SK-N-SH (cell line): ENCODE results near the gene ARHGEF28. TPM values are rescaled to one million over a fixed set of nuclear protein-coding genes. Genes with fewer than 3 reads are reported as not detected.

Source experiments
- CTCF ChIA-PET: fragments of 300-600, 350-600 bp; formaldehyde crosslinking; extraction: SDS; loops from one replicate; lab custom pipeline; 2021; lab: Yijun Ruan, JAX
- POLR2A ChIA-PET: fragments of 350-600 bp; sonication (Branson Sonifier 250); formaldehyde crosslinking; extraction: SDS; loops from one replicate; lab custom pipeline; 2020; ENCODE audit warnings: antibody characterized with exemption, inconsistent platforms; lab: Yijun Ruan, JAX
- DNase-seq: peaks from one replicate; pipeline ENCODE4 v3.0.0; 2012
- H2AFZ ChIP-seq: fragments of 200-600 bp; sonication (generic); 2 replicates; pipeline ENCODE4 v1.8.1; 2016; ENCODE audit warnings: antibody characterized with exemption, mild to moderate bottlenecking, low read depth
- H3F3A ChIP-seq: fragments of 200-600 bp; sonication (generic); replicated peaks from 2 replicates; pipeline ENCODE3; 2016; ENCODE audit warnings: antibody characterized with exemption, mild to moderate bottlenecking; ENCODE audit not compliant: insufficient read depth
- H3K27ac ChIP-seq, 2 experiments: fragments of 200-500 bp in 1 of 2; fragments of 200-600 bp in 1 of 2; sonication (Bioruptor generic) in 1 of 2; sonication (generic), shearing (Covaris generic) in 1 of 2; 2 replicates each; pipeline versions ENCODE4 v1.5.1 to v1.6.1; 2014 to 2016; ENCODE audit warnings: low read depth in 2 of 2, inconsistent platforms in 1 of 2, low read length in 1 of 2, mild to moderate bottlenecking in 1 of 2, mixed read lengths in 1 of 2
- H3K27me3 ChIP-seq: fragments of 200-600 bp; sonication (generic), shearing (Covaris generic); 2 replicates; pipeline ENCODE4 v1.6.1; 2016; ENCODE audit warnings: mixed run types; ENCODE audit not compliant: insufficient read depth
- H3K36me3 ChIP-seq, 2 experiments: fragments of 200-500 bp in 1 of 2; fragments of 200-600 bp in 1 of 2; sonication (Bioruptor generic) in 1 of 2; sonication (generic) in 1 of 2; replicated peaks in 1 of 2; 2 replicates each; pipeline versions ENCODE3 to v1.5.1; 2014 to 2016; ENCODE audit warnings: low read length in 1 of 2, mild to moderate bottlenecking in 1 of 2; ENCODE audit not compliant: insufficient read depth in 2 of 2, control insufficient read depth in 1 of 2
- H3K4me1 ChIP-seq, 2 experiments: fragments of 200-500 bp in 1 of 2; fragments of 200-600 bp in 1 of 2; sonication (Bioruptor generic) in 1 of 2; sonication (generic), shearing (Covaris generic) in 1 of 2; 2 replicates each; pipeline versions ENCODE4 v1.5.1 to v1.6.1; 2014 to 2016; ENCODE audit warnings: low read depth in 1 of 2, low read length in 1 of 2, mixed run types in 1 of 2; ENCODE audit not compliant: insufficient read depth in 2 of 2, control insufficient read depth in 1 of 2
- H3K4me2 ChIP-seq: fragments of 200-600 bp; sonication (generic), shearing (Covaris generic); 2 replicates; pipeline ENCODE4 v1.6.1; 2017; ENCODE audit warnings: mixed run types
- H3K4me3 ChIP-seq, 2 experiments: fragments of 200-500 bp in 1 of 2; fragments of 200-600 bp in 1 of 2; sonication (Bioruptor generic) in 1 of 2; sonication (generic), shearing (Covaris generic) in 1 of 2; 2 replicates each; pipeline versions ENCODE4 v1.5.1 to v1.8.1; 2014 to 2016; ENCODE audit warnings: low read depth in 2 of 2, inconsistent platforms in 1 of 2, low read length in 1 of 2, mild to moderate bottlenecking in 1 of 2, mixed read lengths in 1 of 2, moderate library complexity in 1 of 2
- H3K79me2 ChIP-seq: fragments of 200-600 bp; sonication (generic); 2 replicates; pipeline ENCODE4 v1.8.1; 2017; ENCODE audit warnings: mild to moderate bottlenecking; ENCODE audit not compliant: insufficient read depth
- H3K9ac ChIP-seq: fragments of 200-600 bp; sonication (generic); 2 replicates; pipeline ENCODE4 v1.6.1; 2017; ENCODE audit warnings: mixed run types
- H3K9me2 ChIP-seq: fragments of 200-600 bp; sonication (generic); 2 replicates; pipeline ENCODE4 v1.6.1; 2017; ENCODE audit warnings: mixed run types
- H3K9me3 ChIP-seq: fragments of 200-600 bp; sonication (generic); 2 replicates; pipeline ENCODE4 v1.6.1; 2017; ENCODE audit warnings: mixed run types, mild to moderate bottlenecking, moderate library complexity
- H4K20me1 ChIP-seq: fragments of 200-600 bp; sonication (generic); 2 replicates; pipeline ENCODE4 v1.6.1; 2017; ENCODE audit warnings: mild to moderate bottlenecking, mixed run types; ENCODE audit not compliant: insufficient read depth
- CHD2 ChIP-seq: fragments of 150-350 bp; IDR thresholded peaks from 2 replicates; pipeline ENCODE4 v1.6.1; 2018; ENCODE audit warnings: low read length; ENCODE audit not compliant: partially characterized antibody
- EP300 ChIP-seq, 2 experiments: IDR thresholded peaks; 2 replicates each; pipeline versions ENCODE4 v1.4.0 to v1.6.1; 2012; ENCODE audit warnings: borderline replicate concordance in 1 of 2, low read depth in 1 of 2, low read length in 1 of 2
- FOSL2 ChIP-seq: IDR thresholded peaks from 2 replicates; pipeline ENCODE4 v1.4.0; 2012; ENCODE audit warnings: low read depth, mild to moderate bottlenecking, moderate library complexity, borderline replicate concordance
- FOXJ3 ChIP-seq: sonication (generic); formaldehyde crosslinking; IDR thresholded peaks from 2 replicates; pipeline ENCODE4 v1.5.1; 2020; ENCODE audit warnings: mild to moderate bottlenecking, missing genetic modification reagents
- FOXM1 ChIP-seq: IDR thresholded peaks from 2 replicates; pipeline ENCODE4 v1.4.0; 2012; ENCODE audit warnings: low read depth, mild to moderate bottlenecking
- GATA2 ChIP-seq: sonication (generic); formaldehyde crosslinking; IDR thresholded peaks from 2 replicates; pipeline ENCODE4 v1.5.0; 2020; ENCODE audit warnings: mild to moderate bottlenecking, missing genetic modification reagents
- JUND ChIP-seq: IDR thresholded peaks from 2 replicates; pipeline ENCODE4 v1.4.0; 2012
- NRF1 ChIP-seq: IDR thresholded peaks from 2 replicates; pipeline ENCODE4 v1.6.1; 2012; ENCODE audit warnings: low read depth, mild to moderate bottlenecking, low read length
- POLR2AphosphoS5 ChIP-seq: IDR thresholded peaks from 2 replicates; pipeline ENCODE4 v1.6.1; 2012; ENCODE audit warnings: low read depth, low read length
- RAD21 ChIP-seq: IDR thresholded peaks from 2 replicates; pipeline ENCODE4 v1.6.1; 2012; ENCODE audit warnings: mild to moderate bottlenecking, low read length
- REST ChIP-seq: IDR thresholded peaks from 2 replicates; pipeline ENCODE4 v1.6.1; 2012; ENCODE audit warnings: mild to moderate bottlenecking, low read depth, low read length, moderate library complexity
- TEAD4 ChIP-seq: IDR thresholded peaks from 2 replicates; pipeline ENCODE4 v1.4.0; 2012; ENCODE audit warnings: mild to moderate bottlenecking, borderline replicate concordance; ENCODE audit not compliant: insufficient read depth
- USF2 ChIP-seq: fragments of 150-350 bp; IDR thresholded peaks from 2 replicates; pipeline ENCODE4 v1.6.1; 2017; ENCODE audit warnings: antibody characterized with exemption, low read length, low read depth, borderline replicate concordance
- YY1 ChIP-seq: IDR thresholded peaks from 2 replicates; pipeline ENCODE4 v1.4.0; 2012; ENCODE audit warnings: low read depth, mild to moderate bottlenecking
- WGBS: methylation state at CpG from one replicate; pipeline ENCODE4 v1.1.6; 2017; ENCODE audit warnings: low lambda C conversion rate; 5-methylcytosine and 5-hydroxymethylcytosine counted together
- polyA plus RNA-seq, 3 experiments: library from polyadenylated mRNA; depleted of rRNA; stranded (reverse); fragments of >200 nt; gene quantifications; 2 replicates each; pipeline ENCODE4 v1.2.3, GENCODE V29; 2012
- TF ChIP-seq, protein P1 (sequence below): IDR thresholded peaks from 2 replicates; pipeline ENCODE4 v1.4.0; 2012; ENCODE audit warnings: low read depth, borderline replicate concordance
- TF ChIP-seq, protein P2 (sequence below): IDR thresholded peaks from 2 replicates; pipeline ENCODE4; 2012

The ARHGEF28 gene
- polyA plus RNA-seq, 1 of the 3 experiments (the other 2 are of a cell fraction): 4.2 TPM

DNA sequence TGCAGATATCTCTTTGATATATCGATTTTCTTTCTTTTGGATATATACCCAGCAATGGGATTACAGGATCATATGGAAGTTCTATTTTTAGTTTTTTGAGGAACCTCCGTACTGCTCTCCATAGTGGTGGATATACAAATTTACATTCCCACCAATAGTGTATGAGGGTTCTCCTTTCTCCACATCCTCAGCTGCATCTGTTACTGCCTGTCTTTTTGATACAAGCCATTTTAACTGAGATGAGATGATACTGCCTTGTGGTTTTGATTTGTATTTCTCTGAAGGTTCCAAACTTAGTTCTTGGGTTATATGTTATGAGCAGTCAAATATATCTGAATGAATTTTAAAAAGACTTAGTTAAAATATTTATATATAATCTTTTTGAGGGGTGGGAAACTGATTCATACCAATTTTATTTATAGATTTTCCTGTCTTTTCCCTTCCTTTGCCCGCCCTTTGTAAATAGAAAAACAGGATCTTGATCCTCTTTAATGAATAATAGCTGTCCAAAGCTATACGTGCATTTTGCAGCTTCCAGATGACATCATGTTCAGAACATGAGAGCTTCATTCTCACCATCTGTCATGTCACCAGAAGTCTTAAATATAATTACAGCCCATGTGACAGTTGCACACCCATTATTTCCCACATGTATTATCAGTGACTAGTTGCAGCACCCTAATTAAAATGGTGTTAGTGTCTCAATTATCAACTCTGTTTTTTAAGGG lies 6.2 kb upstream of the ARHGEF28 start (continued):
- TF ChIP-seq REST (no peak), GATA2 (no peak)

DNA sequence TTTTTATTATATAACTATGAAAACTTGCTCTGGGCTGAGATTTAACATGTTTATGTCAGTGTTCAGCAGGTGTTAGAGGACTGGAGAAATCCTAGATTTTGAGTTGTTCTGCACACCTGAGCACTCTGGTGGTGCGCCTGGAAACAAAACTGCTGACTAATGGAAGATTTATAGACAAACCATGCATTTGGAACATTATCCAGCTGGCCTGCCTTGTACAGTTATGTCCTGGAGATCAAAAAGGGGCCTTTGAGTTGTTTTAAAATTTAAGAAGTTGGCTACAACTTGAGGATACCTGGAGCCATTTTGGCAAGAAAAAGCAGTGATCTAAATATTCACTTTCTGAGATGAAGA lies 5.7 kb upstream of the ARHGEF28 start:
- Histone ChIP-seq H3K9me2 (no peaks in the 10 kb centered on the region), H3K79me2 (no peaks in the 10 kb centered on the region), H3K36me3 (no peaks in the 10 kb centered on the region), H3K9ac (no peak overlapping the region), H3K9me3 (no peaks in the 10 kb centered on the region), H4K20me1 (no peaks in the 10 kb centered on the region), H3K27ac (no peak overlapping the region), H3K4me1 (peaks cover 0 to 1% of the 10 kb centered on the region in 2 experiments; a peak in 2 of 4 replicates), H2AFZ (no peak overlapping the region), H3K27me3 (no peaks in the 10 kb centered on the region), H3F3A (peaks cover 2% of the 10 kb centered on the region), H3K4me2 (no peak overlapping the region), H3K4me3 (no peak overlapping the region)
- no peak for DNase-seq
- WGBS: 100% methylated on average over 1 of the region's 1 CpG
- no peak for TF ChIP-seq RAD21
- TF ChIP-seq CHD2: no peak
- POLR2A ChIA-PET: no interaction called here
- CTCF ChIA-PET: interaction anchor here (1.0 kb wide), 1 partner anchor 163 kb away, joined by 3 read pairs; no protein-coding TSS in a partner anchor

- H3K36me3 ChIP-seq: no peaks in the 10 kb centered on the region
- 94% methylated on average over 2 of the region's 2 CpGs for WGBS
- no peaks in the 10 kb centered on the region for H4K20me1 ChIP-seq
- no peak overlapping the region for H3K9ac ChIP-seq
- H3K27ac ChIP-seq: no peak overlapping the region
- no peak overlapping the region for H3K4me2 ChIP-seq
- H2AFZ ChIP-seq: no peak overlapping the region
- ChIA-PET CTCF (interaction anchor here (1.0 to 2.4 kb wide), 2 partner anchors 32 to 170 kb away, joined by 3 to 9 read pairs; no protein-coding TSS in a partner anchor), POLR2A (no interaction called here)
- H3F3A ChIP-seq: peaks cover 4% of the 10 kb centered on the region
- no peaks in the 10 kb centered on the region for H3K27me3 ChIP-seq
- H3K79me2 ChIP-seq: peaks cover 20% of the 10 kb centered on the region
- no peak overlapping the region for H3K4me3 ChIP-seq
- no peaks in the 10 kb centered on the region for H3K9me2 ChIP-seq
- no peak for DNase-seq
- no peaks in the 10 kb centered on the region for H3K9me3 ChIP-seq
- H3K4me1 ChIP-seq: peaks cover 0 to 8% of the 10 kb centered on the region in 2 experiments; a peak in 2 of 4 replicates
- no peak for TF ChIP-seq POLR2AphosphoS5
- TF ChIP-seq CHD2: no peak
- no peak for TF ChIP-seq NRF1
- TF ChIP-seq YY1: no peak
- TF ChIP-seq RAD21: no peak
- no peak for TF ChIP-seq TEAD4
- no peak for TF ChIP-seq FOXM1
- TF ChIP-seq FOXJ3 (CRISPR knock-in tag): no peak
- TF ChIP-seq, protein P1, sequence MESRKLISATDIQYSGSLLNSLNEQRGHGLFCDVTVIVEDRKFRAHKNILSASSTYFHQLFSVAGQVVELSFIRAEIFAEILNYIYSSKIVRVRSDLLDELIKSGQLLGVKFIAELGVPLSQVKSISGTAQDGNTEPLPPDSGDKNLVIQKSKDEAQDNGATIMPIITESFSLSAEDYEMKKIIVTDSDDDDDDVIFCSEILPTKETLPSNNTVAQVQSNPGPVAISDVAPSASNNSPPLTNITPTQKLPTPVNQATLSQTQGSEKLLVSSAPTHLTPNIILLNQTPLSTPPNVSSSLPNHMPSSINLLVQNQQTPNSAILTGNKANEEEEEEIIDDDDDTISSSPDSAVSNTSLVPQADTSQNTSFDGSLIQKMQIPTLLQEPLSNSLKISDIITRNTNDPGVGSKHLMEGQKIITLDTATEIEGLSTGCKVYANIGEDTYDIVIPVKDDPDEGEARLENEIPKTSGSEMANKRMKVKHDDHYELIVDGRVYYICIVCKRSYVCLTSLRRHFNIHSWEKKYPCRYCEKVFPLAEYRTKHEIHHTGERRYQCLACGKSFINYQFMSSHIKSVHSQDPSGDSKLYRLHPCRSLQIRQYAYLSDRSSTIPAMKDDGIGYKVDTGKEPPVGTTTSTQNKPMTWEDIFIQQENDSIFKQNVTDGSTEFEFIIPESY: no peak
- TF ChIP-seq, protein P2, sequence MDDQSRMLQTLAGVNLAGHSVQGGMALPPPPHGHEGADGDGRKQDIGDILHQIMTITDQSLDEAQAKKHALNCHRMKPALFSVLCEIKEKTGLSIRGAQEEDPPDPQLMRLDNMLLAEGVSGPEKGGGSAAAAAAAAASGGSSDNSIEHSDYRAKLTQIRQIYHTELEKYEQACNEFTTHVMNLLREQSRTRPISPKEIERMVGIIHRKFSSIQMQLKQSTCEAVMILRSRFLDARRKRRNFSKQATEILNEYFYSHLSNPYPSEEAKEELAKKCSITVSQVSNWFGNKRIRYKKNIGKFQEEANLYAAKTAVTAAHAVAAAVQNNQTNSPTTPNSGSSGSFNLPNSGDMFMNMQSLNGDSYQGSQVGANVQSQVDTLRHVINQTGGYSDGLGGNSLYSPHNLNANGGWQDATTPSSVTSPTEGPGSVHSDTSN: no peak
- no peak for TF ChIP-seq FOSL2
- TF ChIP-seq USF2: no peak
- no peak for TF ChIP-seq EP300 (IDR thresholded peaks at IDR 0.05; ENCODE audit: borderline replicate concordance in 1 of 2, low read depth in 1 of 2, low read length in 1 of 2)
- TF ChIP-seq JUND: no peak
These were observed 2.9 kb upstream of the ARHGEF28 start for GRCh38 chr5:73623060-73623459.
